AG09319 (cell line): Measurements from ENCODE around the gene CHIC1.
"Not testable (repeated sequence)": the region's sequence is repeated elsewhere in the genome, so short reads cannot be mapped to it uniquely, and the experiment has no call there.

Source experiments
- DNase-seq: peaks from one replicate; pipeline ENCODE4 v3.0.0-alpha.2; 2010; ENCODE audit warnings: low read depth; ENCODE audit errors: extremely low read depth
- CTCF ChIP-seq: IDR thresholded peaks from 2 replicates; pipeline ENCODE4 v1.5.1; 2011; ENCODE audit warnings: low read depth, mild to moderate bottlenecking, inconsistent platforms, low read length, moderate library complexity

CHIC1 gene

GRCh38 chrX:73563738-73564068, 706 bp downstream of the CHIC1 start:
- TF ChIP-seq CTCF = no peak
- no peak for DNase-seq

GRCh38 chrX:73577361-73577760, 14.4 kb downstream of the CHIC1 start:
- DNase-seq = peak; percentile 40
- no peak for TF ChIP-seq CTCF

GRCh38 chrX:73581002-73581628, 18.1 kb downstream of the CHIC1 start:
- no peak for DNase-seq

GRCh38 chrX:73597758-73598157, 34.8 kb downstream of the CHIC1 start:
- not testable (repeated sequence) for DNase-seq

More at GRCh38 chrX:73581002-73581628, 18.1 kb downstream of the CHIC1 start:
- no peak for TF ChIP-seq CTCF

- DNase-seq = no peak
- TF ChIP-seq CTCF = no peak
Measured at GRCh38 chrX:73615022-73615421, 52.0 kb downstream of the CHIC1 start.

GRCh38 chrX:73641669-73642068, 78.7 kb downstream of the CHIC1 start:
- not testable (repeated sequence) for DNase-seq

GRCh38 chrX:73647212-73647611, 84.2 kb downstream of the CHIC1 start:
- TF ChIP-seq CTCF = no peak
- DNase-seq = no peak

- DNase-seq = no peak
- TF ChIP-seq CTCF = no peak
Measured at GRCh38 chrX:73647632-73648322, 84.8 kb downstream of the CHIC1 start.

GRCh38 chrX:73661322-73661721, 98.3 kb downstream of the CHIC1 start:
- not testable (repeated sequence) for DNase-seq
